Gastroesophageal sphincter (tissue), 4 donors: ENCODE results near the gene CTSS. TPM values are rescaled to one million over a fixed set of nuclear protein-coding genes. Genes with fewer than 3 reads are reported as not detected.
"Not testable (repeated sequence)": the region's sequence is repeated elsewhere in the genome, so short reads cannot be mapped to it uniquely, and the experiment has no call there.

Source experiments
- ATAC-seq: fragments of 150-250 bp; one replicate; pipeline ENCODE4 v1.9.1; 2016; ENCODE audit warnings: mild to moderate bottlenecking, moderate library complexity
- H3K27ac ChIP-seq, 4 donors: fragments of 200-600 bp; sonication (generic) in 3 of 4; 1 replicate in 3 of 4; 2 replicates in 1 of 4; pipeline ENCODE4 v1.5.1; 2016 to 2019
- H3K27me3 ChIP-seq: fragments of 200-600 bp; sonication (generic); one replicate; pipeline ENCODE4 v1.5.1; 2019
- H3K36me3 ChIP-seq, 2 donors: fragments of 200-600 bp; sonication (generic); one replicate each; pipeline ENCODE4 v1.5.1; 2019; ENCODE audit warnings: control low read depth in 1 of 2
- H3K4me1 ChIP-seq, 3 donors: fragments of 200-600 bp; sonication (generic); 1 replicate in 2 of 3; 2 replicates in 1 of 3; pipeline ENCODE4 v1.5.1; 2016 to 2019; ENCODE audit warnings: control low read depth in 2 of 3
- H3K4me3 ChIP-seq, 2 donors: fragments of 200-600 bp; sonication (generic); one replicate each; pipeline ENCODE4 v1.5.1; 2019; ENCODE audit warnings: mild to moderate bottlenecking in 1 of 2, moderate library complexity in 1 of 2
- H3K9me3 ChIP-seq, 3 donors: fragments of 200-600 bp; sonication (generic); one replicate each; pipeline ENCODE4 v1.5.1; 2017 to 2019; ENCODE audit warnings: control low read depth in 2 of 3
- CTCF ChIP-seq, 4 experiments: fragments of 200-600 bp in 2 of 4; fragments of 450-650 bp in 2 of 4; sonication (generic) in 1 of 4; IDR thresholded peaks; one replicate each; pipeline ENCODE4 v1.5.1; 2017 to 2019; ENCODE audit warnings: antibody characterized with exemption in 4 of 4, mild to moderate bottlenecking in 2 of 4, moderate library complexity in 2 of 4
- EP300 ChIP-seq: sonication (generic); formaldehyde crosslinking; IDR thresholded peaks from one replicate; pipeline ENCODE4 v1.6.1; 2017; ENCODE audit warnings: antibody characterized with exemption, mild to moderate bottlenecking
- POLR2A ChIP-seq, 2 donors: fragments of 450-650 bp; IDR thresholded peaks; one replicate each; pipeline ENCODE4 v1.6.1; 2017; ENCODE audit warnings: antibody characterized with exemption in 2 of 2, mild to moderate bottlenecking in 2 of 2, moderate library complexity in 1 of 2
- POLR2AphosphoS5 ChIP-seq: sonication (generic); formaldehyde crosslinking; IDR thresholded peaks from one replicate; pipeline ENCODE4 v1.6.1; 2017; ENCODE audit warnings: antibody characterized with exemption
- WGBS, 2 donors: methylation state at CpG; one replicate each; pipeline ENCODE4 v1.1.5; 2018; ENCODE audit warnings: low coverage in 1 of 2; 5-methylcytosine and 5-hydroxymethylcytosine counted together
- total RNA-seq, 4 donors: library from RNA; depleted of rRNA; stranded (reverse); fragments of >200 nt; gene quantifications; one replicate each; pipeline ENCODE4 v1.1.0, GENCODE V29; 2016

CTSS gene
- total RNA-seq, 4 donors from 2014 or later, result 9.3 to 80.3 (median 50.4) TPM

- Histone ChIP-seq H3K4me3 (no peak overlapping the region), H3K36me3 (peaks cover 0 to 45% of the 10 kb centered on the region in 2 donors), H3K27ac (no peak overlapping the region), H3K27me3 (no peaks in the 10 kb centered on the region), H3K9me3 (no peaks in the 10 kb centered on the region), H3K4me1 (peaks cover 0 to 22% (median 4%) of the 10 kb centered on the region in 3 donors)
- WGBS, 2 donors, result 55 to 100% methylated on average over 2 of the region's 3 CpGs
- ATAC-seq, result no peak
- TF ChIP-seq CTCF (IDR thresholded peaks at IDR 0.05), result no peak
- TF ChIP-seq POLR2AphosphoS5, result no peak
- TF ChIP-seq EP300, result no peak
- TF ChIP-seq POLR2A (IDR thresholded peaks at IDR 0.05), result no peak
Observed at GRCh38 chr1:150804671-150805070, 39.1 kb upstream of the CTSS start.

GRCh38 chr1:150799089-150799488, 33.5 kb upstream of the CTSS start:
- 88 to 100% methylated on average over 2 to 4 of the region's 5 CpGs for WGBS, 2 donors
- Histone ChIP-seq H3K4me3 (no peak overlapping the region), H3K9me3 (no peaks in the 10 kb centered on the region), H3K4me1 (no peaks in the 10 kb centered on the region), H3K36me3 (peaks cover 0 to 90% of the 10 kb centered on the region in 2 donors), H3K27me3 (no peaks in the 10 kb centered on the region), H3K27ac (no peak overlapping the region)
- ATAC-seq, result no peak
- TF ChIP-seq EP300 (no peak), CTCF (IDR thresholded peaks at IDR 0.05) (no peak), POLR2A (IDR thresholded peaks at IDR 0.05) (no peak), POLR2AphosphoS5 (no peak)

GRCh38 chr1:150798525-150798924, 32.9 kb upstream of the CTSS start:
- no peak overlapping the region for H3K4me3 ChIP-seq
- peaks cover 0 to 85% of the 10 kb centered on the region in 2 donors for H3K36me3 ChIP-seq
- ATAC-seq, result no peak
- H3K27ac ChIP-seq, result no peak overlapping the region
- TF ChIP-seq CTCF (IDR thresholded peaks at IDR 0.05) (no peak), POLR2A (IDR thresholded peaks at IDR 0.05) (no peak), POLR2AphosphoS5 (no peak), EP300 (no peak)
- no peaks in the 10 kb centered on the region for H3K9me3 ChIP-seq
- 64% methylated on average over 4 of the region's 4 CpGs; no CpG with 5 or more reads in 1 of the 2 donors for WGBS, 2 donors
- H3K27me3 ChIP-seq, result no peaks in the 10 kb centered on the region
- H3K4me1 ChIP-seq, result no peaks in the 10 kb centered on the region

GRCh38 chr1:150796374-150796773, 30.8 kb upstream of the CTSS start:
- Histone ChIP-seq H3K27me3 (no peaks in the 10 kb centered on the region), H3K9me3 (no peaks in the 10 kb centered on the region), H3K4me1 (no peaks in the 10 kb centered on the region), H3K4me3 (no peak overlapping the region), H3K27ac (no peak overlapping the region), H3K36me3 (peaks cover 0 to 65% of the 10 kb centered on the region in 2 donors)
- TF ChIP-seq POLR2AphosphoS5 (no peak), POLR2A (IDR thresholded peaks at IDR 0.05) (no peak), CTCF (IDR thresholded peaks at IDR 0.05) (no peak), EP300 (no peak)
- ATAC-seq, result no peak
- 85 to 88% methylated on average over 2 to 3 of the region's 3 CpGs for WGBS, 2 donors

- ATAC-seq, H3K9me3 ChIP-seq, H3K27me3 ChIP-seq, H3K4me3 ChIP-seq, H3K27ac ChIP-seq, H3K4me1 ChIP-seq: not testable (repeated sequence)
- peaks cover 0 to 42% of the 10 kb centered on the region in 2 donors for H3K36me3 ChIP-seq
- 80 to 97% methylated on average over 1 to 3 of the region's 3 CpGs for WGBS, 2 donors
Observed at GRCh38 chr1:150793778-150794177, 28.2 kb upstream of the CTSS start.
